ENCODE data around the gene GNAI1.

- no peak for TF ChIP-seq CTCF (IDR thresholded peaks at IDR 0.05; ENCODE audit: insufficient read depth, low read depth, low read length)
- no peak for TF ChIP-seq EZH2 (IDR thresholded peaks at IDR 0.05; ENCODE audit: insufficient read depth, low read length)
Measured at GRCh38 chr7:80147543-80148391, 13.1 kb downstream of the GNAI1 start.

All from astrocyte (in vitro differentiated cells and primary cell).